ENCODE results near the gene FGG. TPM values are rescaled to one million over a fixed set of nuclear protein-coding genes. Genes with fewer than 3 reads are reported as not detected.

FGG gene
- total RNA-seq, 4 donors from 2014 or later = 35.4 TPM; not detected in 3

DNA sequence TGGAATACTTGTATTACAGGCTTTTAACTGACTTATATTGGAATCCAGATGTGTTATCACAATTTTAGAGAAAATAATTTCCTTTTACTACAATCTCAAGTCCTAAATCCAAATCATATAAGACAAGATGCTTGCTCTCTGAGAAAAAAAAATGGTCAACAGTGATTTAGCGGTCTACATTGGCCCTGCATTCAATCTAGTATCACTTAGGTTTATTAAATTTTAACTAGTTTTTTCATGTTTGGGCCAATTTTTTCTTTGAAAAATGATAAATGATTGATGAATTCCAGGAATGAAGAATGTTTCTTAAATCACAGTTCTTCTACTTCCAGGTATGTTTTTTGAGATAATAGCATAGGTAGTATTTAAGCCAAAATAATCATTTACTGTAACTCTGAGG is 2.8 kb upstream of the FGG start:
- no peaks in the 10 kb centered on the region for H3K36me3 ChIP-seq
- peaks cover 3% of the 10 kb centered on the region for H3K27me3 ChIP-seq
- DNase-seq (ENCODE audit: low spot score in 2 of 2) = no peak
- no peaks in the 10 kb centered on the region for H3K9me3 ChIP-seq
- no peak for TF ChIP-seq POLR2AphosphoS5 (IDR thresholded peaks at IDR 0.05)
- no peak for TF ChIP-seq POLR2A (IDR thresholded peaks at IDR 0.05)
- no peak for TF ChIP-seq EP300 (IDR thresholded peaks at IDR 0.05)
- TF ChIP-seq CTCF (IDR thresholded peaks at IDR 0.05) = no peak
- H3K27ac ChIP-seq = no peak overlapping the region
- H3K4me3 ChIP-seq = no peak overlapping the region
- 96% methylated on average over 1 of the region's 1 CpG for WGBS
- no peaks in the 10 kb centered on the region for H3K4me1 ChIP-seq

DNA sequence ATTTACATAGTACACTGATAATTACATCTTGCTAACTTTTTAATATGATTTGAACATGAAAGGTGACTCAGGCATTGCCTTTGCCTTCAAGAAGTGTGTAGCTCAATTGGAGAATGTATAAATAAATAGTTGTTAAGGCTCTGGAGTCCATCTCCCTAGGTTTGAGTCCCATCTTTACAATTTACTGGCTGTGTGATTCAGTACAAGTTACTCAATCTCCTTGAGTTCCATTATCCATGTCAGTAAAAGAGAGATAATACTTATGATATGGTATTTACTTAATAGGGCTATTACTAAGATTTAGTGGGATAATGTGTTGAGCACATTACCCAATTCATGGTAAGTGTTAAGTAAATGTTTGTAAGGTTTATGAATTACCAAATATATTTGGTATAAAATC is 1.9 kb upstream of the FGG start:
- no peaks in the 10 kb centered on the region for H3K9me3 ChIP-seq
- TF ChIP-seq POLR2A (IDR thresholded peaks at IDR 0.05) (no peak), EP300 (IDR thresholded peaks at IDR 0.05) (no peak), CTCF (IDR thresholded peaks at IDR 0.05) (no peak)
- no peak overlapping the region for H3K27ac ChIP-seq
- no peak overlapping the region for H3K4me3 ChIP-seq
- no peaks in the 10 kb centered on the region for H3K4me1 ChIP-seq
- H3K27me3 ChIP-seq = peaks cover 4% of the 10 kb centered on the region
- H3K36me3 ChIP-seq = no peaks in the 10 kb centered on the region
- DNase-seq (ENCODE audit: low spot score in 2 of 2) = no peak

DNA sequence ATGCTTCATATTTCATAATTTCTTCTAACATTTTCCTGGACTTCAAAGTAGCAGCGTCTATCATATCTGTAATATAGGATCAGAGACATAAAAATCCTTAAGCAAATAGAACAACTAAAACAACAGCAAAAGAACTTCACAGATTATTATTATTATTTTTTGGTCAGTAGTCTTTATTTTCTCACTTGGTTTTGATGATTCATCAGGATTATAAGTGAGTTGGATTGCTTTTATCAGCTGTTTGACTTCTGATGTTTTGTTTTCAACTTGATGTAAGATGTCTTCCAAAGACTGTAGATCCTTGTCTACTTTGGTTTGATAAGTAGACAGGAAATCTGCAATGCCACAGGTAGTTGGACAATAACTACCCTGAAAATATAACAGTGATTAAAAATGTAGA is 623 bp downstream of the FGG start:
- H3K4me3 ChIP-seq = no peak overlapping the region
- H3K27me3 ChIP-seq = peaks cover 9% of the 10 kb centered on the region
- no peak for TF ChIP-seq CTCF (IDR thresholded peaks at IDR 0.05)
- TF ChIP-seq POLR2AphosphoS5 (IDR thresholded peaks at IDR 0.05) = no peak
- TF ChIP-seq EP300 (IDR thresholded peaks at IDR 0.05) = no peak
- TF ChIP-seq POLR2A (IDR thresholded peaks at IDR 0.05) = no peak
- H3K9me3 ChIP-seq = no peaks in the 10 kb centered on the region
- 84% methylated on average over 1 of the region's 1 CpG for WGBS
- H3K36me3 ChIP-seq = no peaks in the 10 kb centered on the region
- no peak for DNase-seq (ENCODE audit: low spot score in 2 of 2)
- H3K27ac ChIP-seq = no peak overlapping the region
- no peaks in the 10 kb centered on the region for H3K4me1 ChIP-seq

DNA sequence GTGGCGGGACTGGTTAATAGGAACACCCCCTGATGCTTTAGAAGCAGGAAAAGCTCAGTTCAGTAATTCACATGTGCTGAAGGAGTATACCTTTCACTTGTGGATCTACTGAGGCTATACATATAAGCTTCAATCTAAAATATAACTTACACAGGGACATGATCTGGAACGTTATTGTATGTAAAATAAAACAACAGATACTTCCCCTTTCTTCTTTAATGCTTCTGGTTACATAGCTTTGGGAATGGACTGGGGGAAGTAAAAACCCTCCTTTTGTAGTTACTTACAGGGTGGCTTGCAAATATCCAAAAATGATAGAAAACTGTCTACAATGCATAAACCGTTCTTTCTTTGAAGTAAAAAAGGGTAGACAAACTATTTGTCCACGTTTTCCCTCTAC is 1.9 kb downstream of the FGG start:
- TF ChIP-seq CTCF (IDR thresholded peaks at IDR 0.05) (no peak), POLR2AphosphoS5 (IDR thresholded peaks at IDR 0.05) (no peak), EP300 (IDR thresholded peaks at IDR 0.05) (no peak), POLR2A (IDR thresholded peaks at IDR 0.05) (no peak)
- H3K27ac ChIP-seq = no peak overlapping the region
- no peak for DNase-seq (ENCODE audit: low spot score in 2 of 2)
- H3K9me3 ChIP-seq = no peaks in the 10 kb centered on the region
- no peak overlapping the region for H3K4me3 ChIP-seq
- no peaks in the 10 kb centered on the region for H3K36me3 ChIP-seq
- H3K4me1 ChIP-seq = no peaks in the 10 kb centered on the region
- H3K27me3 ChIP-seq = peaks cover 9% of the 10 kb centered on the region
- 62% methylated on average over 4 of the region's 4 CpGs for WGBS

DNA sequence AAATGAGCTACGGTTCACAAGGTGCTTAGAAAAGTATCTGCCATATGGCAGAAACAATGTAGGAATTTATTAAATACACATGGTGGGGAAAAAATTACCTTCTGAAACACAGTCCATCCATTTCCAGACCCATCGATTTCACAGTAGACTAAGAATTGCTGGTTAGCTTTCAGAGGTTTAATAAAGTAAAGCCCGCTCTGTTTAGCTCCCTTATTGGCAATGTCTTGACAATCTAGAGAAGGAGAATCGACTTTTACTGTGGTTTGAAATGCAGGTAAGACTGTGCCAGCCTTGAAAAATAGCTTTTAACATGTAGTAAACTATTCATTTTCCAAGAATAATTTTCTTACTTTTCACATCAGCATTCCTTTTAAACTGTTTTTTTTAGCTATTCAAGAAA is 2.9 kb downstream of the FGG start:
- H3K4me1 ChIP-seq = no peaks in the 10 kb centered on the region
- DNase-seq (ENCODE audit: low spot score in 2 of 2) = no peak
- H3K9me3 ChIP-seq = no peaks in the 10 kb centered on the region
- WGBS = 78% methylated on average over 4 of the region's 4 CpGs
- peaks cover 6% of the 10 kb centered on the region for H3K27me3 ChIP-seq
- no peak for TF ChIP-seq EP300 (IDR thresholded peaks at IDR 0.05)
- TF ChIP-seq POLR2A (IDR thresholded peaks at IDR 0.05) = no peak
- no peak for TF ChIP-seq CTCF (IDR thresholded peaks at IDR 0.05)
- TF ChIP-seq POLR2AphosphoS5 (IDR thresholded peaks at IDR 0.05) = no peak
- H3K36me3 ChIP-seq = no peaks in the 10 kb centered on the region
- no peak overlapping the region for H3K4me3 ChIP-seq
- H3K27ac ChIP-seq = no peak overlapping the region

All from suprapubic skin (tissue), 4 donors.